GM18526 (cell line): ENCODE results near the gene FAM20C.

ENCODE experiments used
- POLR2A ChIP-seq: IDR thresholded peaks from 3 replicates; pipeline ENCODE4 v1.6.1; 2011; ENCODE audit not compliant: insufficient read length; ENCODE audit errors: extremely low read depth

FAM20C gene

DNA sequence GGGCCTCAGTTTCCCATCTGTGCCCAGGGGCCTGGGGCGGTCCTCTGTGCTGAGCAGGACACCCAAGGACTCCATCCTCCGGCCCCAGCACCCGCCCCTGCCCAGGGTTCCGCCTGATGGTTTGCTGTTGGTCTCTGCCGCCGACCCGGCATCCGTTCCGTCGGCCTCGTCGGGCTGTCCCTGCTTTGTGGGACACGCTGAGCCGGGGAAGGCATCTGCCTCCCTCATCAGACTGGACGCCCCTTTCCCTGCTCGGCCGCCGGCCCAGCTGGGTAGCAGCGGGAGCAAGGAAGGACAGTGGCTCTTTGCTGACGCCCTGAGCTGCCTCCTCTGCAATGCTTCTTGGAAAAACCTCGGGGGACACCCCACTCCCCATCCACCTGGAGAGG, 39.5 kb downstream of the FAM20C start:
- TF ChIP-seq POLR2A = no peak

DNA sequence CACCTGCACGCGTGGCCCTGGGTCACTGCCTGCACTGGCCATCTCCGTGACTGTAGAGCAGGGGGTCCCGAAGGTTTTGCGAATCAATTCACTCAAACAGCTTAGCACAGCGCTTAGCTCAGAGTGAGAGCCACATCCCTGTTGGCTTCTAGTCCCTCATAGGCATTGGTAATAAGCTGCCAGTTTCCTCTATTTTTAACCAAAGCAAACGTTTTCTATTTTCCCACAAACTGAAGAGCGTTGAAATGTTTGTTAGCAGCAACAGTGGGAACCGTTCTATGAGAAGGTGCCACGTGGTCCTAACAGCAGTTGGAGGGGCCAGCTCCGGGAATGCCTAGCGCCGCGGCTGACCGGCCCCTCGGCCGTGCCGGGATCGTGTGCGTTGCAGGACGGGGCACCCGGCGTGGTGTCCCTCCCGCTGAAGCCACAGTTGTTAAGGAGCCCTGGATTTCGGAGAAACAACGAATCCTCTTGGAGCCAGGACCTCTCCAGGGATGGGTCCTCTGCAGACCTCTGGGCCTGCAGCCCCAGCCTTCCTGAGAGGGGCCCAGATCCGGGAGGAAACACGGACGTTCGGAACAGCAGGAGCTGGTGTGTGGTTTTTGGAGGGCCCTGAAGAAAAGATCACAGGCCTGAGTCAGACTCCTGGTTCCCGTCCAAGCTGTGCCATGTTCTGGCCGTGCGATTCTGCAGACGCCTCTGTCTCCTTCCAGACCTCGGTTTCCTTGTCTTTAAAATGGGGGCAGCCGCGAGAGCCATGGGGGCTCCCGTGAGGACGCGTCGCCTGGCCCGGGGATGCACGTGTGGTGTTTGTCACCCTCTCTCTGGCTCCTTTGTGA, 40.3 kb downstream of the FAM20C start:
- TF ChIP-seq POLR2A = no peak

DNA sequence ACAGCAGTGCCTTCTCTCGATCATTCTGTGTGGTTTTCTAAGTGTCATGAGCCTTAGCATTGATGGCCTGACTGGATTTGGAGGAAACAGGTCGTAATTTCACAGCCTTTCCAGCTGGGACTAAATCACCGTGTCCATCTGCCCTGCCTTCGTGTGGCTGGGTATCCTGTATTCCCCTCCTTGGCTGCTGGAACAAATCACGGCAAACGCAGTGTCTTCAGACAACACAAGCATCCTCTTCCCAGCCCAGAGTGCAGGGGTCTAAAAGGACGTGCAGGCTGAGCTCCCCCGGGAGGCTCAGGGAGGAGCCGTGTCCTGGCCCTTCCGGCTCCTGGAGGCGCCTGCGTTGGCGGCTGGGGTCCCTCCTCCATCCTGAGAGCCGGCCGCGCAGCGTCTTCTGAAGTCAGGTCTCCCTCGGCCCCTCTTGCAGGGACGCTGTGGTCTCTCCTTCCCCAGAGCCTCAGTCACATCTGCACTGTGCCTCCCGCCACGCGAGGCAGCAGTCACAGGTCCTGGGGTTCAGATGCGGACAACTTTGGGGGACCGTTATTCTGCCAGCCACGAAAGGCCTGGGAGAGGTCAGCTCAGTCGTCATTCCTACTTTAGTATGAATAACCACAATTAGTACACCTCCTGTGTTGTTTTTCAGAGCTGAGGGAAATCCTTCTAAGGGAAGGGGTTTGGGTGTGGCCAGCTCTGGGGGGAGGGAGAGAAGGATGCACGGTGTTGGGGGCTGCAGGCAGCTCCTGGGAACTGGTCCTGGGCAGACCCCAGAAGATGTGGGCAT, 41.1 kb downstream of the FAM20C start:
- no peak for TF ChIP-seq POLR2A

DNA sequence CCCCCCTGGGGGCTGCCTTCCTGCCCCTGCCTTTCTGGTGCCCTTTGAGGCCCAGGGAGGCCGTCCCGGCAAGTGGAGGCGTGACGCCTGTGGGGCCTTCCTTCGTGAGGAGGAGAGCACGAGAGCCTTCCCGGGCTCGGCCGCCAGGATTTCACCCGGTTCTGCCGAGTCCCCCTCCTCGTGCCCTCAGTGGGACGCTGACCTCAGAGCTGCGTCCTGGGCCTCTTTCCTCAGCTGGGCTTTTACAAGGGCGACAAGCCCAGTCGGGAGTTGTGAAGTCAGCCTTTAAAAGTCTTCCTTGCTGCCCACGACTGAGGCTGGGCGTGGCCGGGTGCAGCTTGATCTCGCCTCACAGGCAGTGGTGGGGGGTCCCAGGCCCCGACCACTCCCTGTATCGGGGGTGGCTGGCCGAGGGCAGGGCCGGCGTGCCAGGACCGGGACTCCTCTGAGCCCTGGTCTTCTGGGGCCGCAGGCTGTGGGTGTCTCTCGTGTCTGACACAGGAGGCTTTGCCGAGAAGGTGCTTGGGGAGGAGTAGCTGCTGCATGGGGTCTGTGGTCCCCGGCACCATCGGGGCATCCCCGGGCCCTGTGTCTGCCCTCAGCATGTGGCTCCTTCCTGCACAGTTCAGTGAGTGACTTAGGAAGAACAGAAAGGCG, 41.8 kb downstream of the FAM20C start:
- no peak for TF ChIP-seq POLR2A

DNA sequence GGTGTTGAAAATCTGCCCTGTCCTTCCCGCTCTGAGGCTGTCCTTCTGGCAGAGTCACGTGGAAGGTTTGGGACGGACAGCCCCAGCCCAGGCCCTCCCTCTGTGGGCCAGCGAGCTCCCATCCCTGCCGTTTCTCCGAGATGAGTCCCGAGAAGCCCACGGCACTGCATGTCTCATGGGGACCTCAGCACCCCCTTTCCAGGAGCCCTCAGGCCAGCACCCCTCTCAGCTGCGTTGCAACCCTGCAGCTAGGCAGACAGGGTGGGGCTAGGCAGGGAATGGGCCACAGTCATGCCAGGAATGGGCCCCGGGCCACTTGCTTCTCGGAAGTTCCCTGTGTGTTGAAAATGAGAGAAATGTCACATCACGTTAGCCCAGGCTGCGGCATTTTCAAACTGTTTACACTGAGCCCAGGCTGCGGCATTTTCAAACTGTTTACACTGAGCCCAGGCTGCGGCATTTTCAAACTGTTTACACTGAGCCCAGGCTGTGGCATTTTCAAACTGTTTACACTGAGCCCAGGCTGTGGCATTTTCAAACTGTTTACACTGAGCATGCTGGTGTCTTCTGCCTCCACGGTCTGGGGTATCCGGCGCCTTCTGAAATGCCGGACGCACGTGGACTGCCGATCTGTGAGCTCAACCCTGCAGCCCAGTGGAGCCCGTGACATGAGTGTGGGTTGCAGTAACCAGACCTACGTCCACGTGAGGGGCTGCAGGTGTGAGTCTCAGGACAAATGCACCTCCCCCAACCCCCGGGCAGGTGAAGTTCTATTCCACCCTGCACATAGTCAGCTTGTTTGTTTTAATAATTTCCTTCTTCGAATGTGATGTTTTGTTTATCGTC, 42.6 kb downstream of the FAM20C start:
- no peak for TF ChIP-seq POLR2A

DNA sequence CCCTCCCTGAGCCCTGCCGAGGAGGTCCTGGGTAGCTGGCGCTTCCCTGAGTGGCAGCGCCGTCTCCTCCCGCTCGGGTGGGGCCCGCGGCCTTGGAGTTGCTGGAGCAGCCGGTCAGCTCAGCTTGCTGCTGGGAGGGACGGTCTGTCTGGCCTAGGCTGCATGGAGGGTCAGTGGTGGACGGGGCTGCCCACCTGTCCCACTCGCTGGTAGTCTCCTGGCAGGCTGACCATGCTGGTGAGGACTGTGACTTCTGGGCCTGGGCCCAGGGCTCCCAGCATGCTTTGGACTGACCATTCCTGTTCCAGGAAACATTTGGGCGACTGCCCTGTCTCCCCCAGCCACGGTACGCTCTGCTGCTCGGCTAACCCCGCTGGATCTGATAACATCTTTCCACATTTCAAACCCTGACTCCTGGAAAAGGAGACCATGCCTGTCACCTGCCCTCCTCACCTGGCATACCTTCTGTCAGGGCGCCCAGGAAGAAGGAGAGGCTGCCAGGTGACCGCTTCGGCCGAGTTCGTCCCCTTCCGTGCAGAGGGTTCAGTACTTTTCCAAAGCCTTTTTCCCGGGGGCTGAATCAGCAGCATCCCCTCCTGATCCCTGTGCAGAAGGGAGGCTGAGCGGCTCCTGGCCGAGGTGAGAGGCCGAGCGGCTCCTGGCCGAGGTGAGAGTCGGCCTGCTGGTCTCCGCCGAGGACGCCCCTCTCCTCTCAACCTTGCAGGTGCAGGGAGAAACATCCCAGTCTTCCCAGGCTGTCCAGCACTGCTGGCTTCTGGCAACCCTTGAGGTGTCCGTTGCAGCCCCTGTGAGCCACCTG, 43.4 kb downstream of the FAM20C start:
- no peak for TF ChIP-seq POLR2A

DNA sequence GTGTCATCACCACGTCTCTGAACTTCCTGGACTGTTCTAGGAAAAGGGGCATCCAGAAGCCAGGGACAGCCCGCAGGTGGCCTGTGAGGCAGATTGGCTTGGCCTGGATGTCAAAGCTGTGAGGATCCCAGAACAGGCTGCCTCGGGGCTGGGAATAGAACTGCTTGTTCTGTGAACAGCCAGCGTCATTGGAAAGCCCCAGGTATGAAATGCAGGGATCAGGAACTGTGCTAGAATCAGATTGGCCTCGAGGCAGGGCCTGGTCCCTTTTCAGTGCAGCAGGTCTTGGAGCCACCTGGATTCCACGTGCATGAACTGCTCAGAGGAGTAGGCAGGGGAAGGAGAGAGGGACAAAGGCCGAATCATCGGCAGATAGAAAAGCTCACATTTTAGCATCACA, 44.6 kb downstream of the FAM20C start:
- TF ChIP-seq POLR2A = no peak

DNA sequence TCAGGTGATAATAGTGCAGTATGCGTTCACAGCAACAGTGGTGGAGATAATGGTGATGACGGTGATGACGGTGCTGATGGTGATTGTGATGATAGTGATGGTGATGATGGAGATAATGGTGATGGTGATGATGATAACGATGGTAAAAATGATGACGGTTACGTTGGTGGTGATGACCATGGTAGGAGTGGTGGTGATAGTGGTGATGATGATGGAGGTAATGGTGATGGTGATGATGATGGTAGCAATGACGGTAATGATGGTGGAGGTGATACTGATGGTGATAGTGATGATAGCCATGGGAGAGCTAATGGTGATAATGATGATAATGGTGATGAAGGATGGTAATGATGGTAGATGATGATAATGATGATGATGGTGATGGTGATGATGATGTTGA, 45.0 kb downstream of the FAM20C start:
- no peak for TF ChIP-seq POLR2A

DNA sequence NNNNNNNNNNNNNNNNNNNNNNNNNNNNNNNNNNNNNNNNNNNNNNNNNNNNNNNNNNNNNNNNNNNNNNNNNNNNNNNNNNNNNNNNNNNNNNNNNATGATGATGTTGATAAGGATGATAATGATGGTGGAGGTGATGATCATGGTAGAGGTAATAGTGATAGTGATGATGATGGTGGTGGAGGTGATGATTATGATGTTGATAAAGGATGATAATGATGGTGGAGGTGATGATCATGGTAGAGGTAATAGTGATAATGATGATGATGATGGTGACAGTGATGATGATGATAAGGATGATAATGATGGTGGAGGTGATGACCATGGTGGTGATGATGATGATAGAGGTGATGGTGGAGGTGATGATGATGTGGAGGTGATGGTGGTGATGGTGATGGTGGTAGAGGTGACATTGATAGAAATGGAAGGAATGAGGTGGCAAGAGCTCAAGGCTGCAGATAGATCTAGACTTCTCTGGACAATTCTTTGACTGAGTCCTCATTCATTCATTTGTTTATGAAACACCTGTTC, 47.8 kb downstream of the FAM20C start:
- TF ChIP-seq POLR2A = no peak

DNA sequence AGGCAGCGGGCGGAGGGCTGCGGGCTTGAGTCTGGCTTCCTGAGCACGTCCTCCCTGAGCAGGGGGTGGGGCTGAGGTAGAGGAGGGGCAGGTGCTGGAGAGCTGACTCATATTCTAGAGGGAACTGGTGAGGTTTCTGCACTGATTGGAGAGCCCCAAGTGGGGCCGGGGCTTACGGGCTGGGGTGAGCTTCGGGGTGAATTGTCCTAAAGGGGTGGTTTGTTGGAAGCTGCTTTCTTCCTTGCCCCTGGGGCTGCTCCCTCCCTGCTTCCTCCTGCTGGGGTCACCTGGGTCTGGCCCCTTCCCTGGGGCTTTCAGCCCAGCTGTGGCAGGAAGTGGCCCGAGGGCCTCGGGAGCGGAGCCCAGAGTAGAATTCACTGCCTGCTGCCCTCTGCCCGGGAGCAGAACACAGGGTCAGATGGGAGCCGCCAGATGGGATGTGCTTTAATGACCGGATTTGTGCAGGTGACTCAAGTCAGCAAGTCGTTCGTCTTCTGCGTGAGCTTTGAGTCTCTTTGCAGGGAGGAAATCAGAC, 48.6 kb downstream of the FAM20C start:
- TF ChIP-seq POLR2A = no peak

DNA sequence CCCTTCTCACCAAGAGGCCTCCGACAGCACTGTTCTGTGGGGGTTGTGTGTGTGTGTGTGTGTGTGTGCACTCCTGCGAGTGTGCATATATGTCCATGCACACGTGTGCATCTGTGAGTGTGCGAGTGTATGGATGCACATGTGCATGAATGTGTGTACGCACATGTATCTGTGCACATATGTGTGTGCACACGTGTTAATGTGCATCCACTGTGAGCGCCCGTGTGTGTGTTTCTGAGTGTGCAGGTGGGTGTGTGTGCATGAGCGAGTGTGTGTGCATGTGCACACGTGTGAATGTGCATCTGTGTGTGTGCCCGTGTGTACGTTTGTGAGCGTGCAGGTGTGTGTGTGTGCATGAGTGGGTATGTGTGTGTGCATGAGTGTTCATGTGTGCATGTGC, 49.1 kb downstream of the FAM20C start:
- no peak for TF ChIP-seq POLR2A

DNA sequence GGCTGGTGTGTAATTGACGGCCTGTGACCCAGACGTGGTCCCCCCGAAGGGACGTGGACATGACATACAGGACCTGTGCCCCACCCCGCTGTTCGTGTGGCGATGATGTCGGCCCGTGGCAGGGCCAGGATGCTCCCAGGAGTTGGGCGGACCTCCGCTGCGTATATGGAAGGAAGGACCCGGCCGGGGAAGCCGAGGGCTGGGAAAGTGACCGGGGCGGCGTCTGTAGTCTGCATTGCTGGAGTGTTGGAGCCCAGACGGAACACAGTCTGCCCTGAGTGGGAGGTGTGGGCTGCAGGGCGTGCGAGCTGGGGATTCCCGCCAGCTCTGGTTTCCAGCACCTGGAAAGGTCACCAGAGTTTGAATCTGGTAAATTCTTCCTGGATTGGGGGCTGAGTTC, 52.6 kb downstream of the FAM20C start:
- TF ChIP-seq POLR2A = no peak

DNA sequence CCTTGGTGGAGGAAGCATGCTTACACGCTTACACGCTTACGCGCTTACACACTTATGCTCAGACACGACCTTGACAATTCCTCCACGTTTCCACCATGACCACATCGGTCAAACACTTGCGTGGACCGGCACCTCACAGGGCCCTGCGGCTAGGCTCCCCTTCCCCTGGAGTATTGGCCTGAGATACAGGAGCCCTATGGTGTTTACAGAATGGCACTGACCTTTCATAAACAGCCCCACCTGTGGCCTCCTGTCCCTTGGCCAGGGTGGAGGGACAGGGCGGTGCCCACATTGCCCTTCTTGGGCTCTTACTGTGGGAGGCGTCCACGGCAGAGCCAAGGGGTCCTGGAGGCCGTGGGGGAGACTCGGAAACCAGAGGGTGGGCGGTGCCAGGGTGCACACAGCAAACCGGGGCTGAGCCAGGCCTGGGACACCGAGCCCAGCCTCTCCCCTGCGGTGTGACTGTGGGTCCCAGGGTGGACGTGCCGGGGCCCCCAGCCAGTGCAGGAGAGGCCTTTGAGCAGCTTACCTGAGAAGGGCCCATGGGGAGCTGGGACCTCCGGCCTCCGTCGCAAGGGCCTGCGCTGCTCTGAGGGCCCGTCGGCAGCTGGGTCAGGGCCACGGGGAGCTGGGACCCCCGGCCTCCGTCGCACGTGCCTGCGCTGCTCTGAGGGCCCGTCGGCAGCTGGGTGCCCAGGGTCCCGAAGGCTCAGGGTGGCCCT, 53.4 kb downstream of the FAM20C start:
- no peak for TF ChIP-seq POLR2A
